ENCODE measurements around the gene FBXO44.
A peak's percentile ranks its signal among the peaks of the same experiment; 100 is the strongest.
"Not testable (repeated sequence)": the region's sequence is repeated elsewhere in the genome, so short reads cannot be mapped to it uniquely, and the experiment has no call there.

FBXO44 gene

DNA sequence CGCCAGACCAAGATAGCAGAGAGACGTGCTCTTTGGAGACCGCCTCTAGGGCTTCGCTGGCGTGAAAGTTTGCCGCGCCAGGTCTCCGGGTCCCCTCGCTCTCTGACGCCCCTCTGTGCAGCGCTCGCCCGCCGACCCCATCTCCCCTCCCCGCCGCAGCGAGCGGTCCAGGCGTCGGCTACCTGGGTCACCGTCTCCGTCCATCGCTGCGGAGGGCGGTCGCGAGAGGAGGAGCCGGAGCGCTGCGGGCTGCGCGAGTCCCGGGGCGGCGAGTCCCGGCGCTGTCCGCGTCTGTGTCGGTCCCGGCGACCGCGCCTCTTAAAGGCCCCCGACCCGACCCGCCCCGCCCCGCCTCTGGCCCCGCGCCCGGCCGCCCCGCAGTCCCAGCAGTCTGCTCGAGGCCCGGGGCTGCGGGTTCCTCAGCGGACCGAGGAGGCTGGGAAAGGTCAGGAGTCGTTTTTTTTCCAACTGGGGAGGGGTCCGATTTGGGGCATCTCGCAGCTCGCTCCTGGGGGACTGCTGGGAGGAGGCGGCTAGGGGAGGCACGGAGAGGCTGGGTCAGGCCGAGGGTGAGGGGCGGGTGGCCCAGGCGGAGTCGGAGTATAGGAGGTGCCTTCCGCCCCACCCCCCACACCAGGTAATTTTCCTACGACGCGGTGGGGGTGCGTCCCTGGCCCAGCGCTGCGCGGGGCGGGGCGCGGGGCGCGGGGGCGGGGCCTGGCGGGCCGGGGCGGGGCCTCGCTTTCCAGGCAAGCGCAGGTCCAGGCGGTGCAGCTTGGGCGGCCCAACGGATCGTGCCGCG lies at the start of gene FBXO44, which contains the start of gene FBXO2:
TSS of gene FBXO44 (plus strand) at position 741 of the 802 bp plus-strand sequence. CDS start 959 bp downstream, outside the sequence.
TSS of gene FBXO2 (minus strand) at position 293 of the 802 bp plus-strand sequence. CDS start at position 204, 89 bp downstream.
- peak; percentile 55 for DNase-seq (ENCODE audit: low read depth)

DNA sequence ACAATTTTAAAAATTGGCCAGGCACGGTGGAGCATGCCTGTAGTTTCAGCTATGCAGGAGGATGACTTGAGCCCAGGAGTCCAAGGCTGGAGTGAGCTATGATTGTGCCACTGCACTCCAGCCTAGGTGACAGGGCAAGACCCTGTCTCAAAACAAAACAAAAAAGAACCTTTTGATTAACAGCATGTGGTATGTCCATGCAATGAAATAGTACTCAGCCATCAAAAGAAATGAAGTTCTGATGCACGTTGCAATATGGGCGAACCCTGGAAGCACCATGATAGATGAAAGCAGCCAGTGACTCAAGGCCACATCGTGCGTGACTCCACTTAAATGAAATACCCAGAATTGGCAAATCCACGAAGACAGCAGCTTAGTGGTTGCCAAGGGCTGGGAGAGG lies 47.9 kb upstream of the FBXO44 start:
- no peak for DNase-seq (ENCODE audit: low read depth)

- not testable (repeated sequence) for DNase-seq (ENCODE audit: low read depth)
Observed at GRCh38 chr1:11608596-11609130, 46.0 kb upstream of the FBXO44 start.

- DNase-seq (ENCODE audit: low read depth): not testable (repeated sequence)
Observed at GRCh38 chr1:11609378-11609777, 45.3 kb upstream of the FBXO44 start.

DNA sequence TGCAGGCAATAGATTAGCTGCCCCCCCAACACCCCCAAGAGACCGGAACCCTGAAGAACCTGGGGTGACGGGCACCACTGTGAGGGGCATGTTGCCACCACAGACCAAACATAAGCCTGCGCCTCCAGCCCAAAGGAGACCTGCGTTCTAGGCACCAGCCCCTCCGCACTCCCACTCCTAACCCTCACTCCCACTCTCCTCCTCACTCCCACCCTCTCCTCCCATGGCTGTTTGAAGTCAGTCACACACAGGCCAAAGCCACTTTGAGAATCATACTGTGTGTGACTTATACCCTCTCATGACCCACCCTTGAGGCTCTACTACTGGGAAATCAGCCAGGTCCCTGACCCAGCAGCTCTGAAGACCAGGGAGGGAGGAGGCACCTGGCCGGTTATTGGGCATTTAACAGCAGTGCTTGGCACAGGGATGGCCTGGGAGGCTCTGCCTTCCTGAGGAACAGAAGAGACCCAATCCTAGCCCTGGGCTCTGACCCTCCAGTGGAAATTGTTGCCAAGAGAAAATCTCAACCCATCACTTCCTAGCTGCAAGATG lies 44.0 kb upstream of the FBXO44 start:
- no peak for DNase-seq (ENCODE audit: low read depth)

DNA sequence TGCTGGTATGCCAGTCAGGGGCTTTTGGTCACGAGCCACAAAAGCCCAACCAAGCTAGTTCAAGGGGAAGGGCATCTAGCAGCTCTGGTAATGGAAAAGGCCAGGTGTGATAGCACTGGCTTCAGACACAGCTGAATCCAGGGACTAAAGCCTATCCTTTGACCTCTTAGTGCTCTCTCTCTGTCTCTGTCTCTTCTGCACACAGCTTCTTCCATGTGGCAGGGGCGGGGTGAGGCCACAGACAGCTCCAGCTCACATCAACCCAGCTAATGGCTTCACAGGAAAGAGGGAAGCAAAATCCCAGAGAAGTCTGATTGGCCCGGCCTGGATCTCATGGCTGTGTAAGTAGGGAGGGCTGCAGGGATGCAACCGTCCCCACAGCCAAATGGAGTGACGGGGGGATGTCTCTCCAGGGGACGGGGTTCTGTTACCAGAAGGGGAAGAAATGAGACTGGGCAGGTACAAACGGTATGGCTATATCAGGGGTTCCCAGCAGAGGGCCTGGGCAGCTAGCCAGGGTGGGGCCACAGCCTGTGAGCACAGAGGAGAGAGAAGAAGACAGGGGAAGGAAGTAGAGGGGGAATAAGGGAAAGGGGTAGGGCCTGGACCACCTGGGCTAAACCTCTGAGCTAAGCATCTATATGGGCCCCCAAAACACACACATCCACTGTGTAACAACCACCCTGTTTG lies 42.9 kb upstream of the FBXO44 start:
- DNase-seq (ENCODE audit: low read depth): no peak

- DNase-seq (ENCODE audit: low read depth): no peak
Observed at GRCh38 chr1:11613347-11613746, 41.3 kb upstream of the FBXO44 start.

- no peak for DNase-seq (ENCODE audit: low read depth)
Observed at GRCh38 chr1:11615090-11615489, 39.6 kb upstream of the FBXO44 start.

GRCh38 chr1:11616766-11617165 lies 37.9 kb upstream of the FBXO44 start:
- no peak for DNase-seq (ENCODE audit: low read depth)

- DNase-seq (ENCODE audit: low read depth): no peak
Observed at GRCh38 chr1:11617314-11617713, 37.4 kb upstream of the FBXO44 start.

DNA sequence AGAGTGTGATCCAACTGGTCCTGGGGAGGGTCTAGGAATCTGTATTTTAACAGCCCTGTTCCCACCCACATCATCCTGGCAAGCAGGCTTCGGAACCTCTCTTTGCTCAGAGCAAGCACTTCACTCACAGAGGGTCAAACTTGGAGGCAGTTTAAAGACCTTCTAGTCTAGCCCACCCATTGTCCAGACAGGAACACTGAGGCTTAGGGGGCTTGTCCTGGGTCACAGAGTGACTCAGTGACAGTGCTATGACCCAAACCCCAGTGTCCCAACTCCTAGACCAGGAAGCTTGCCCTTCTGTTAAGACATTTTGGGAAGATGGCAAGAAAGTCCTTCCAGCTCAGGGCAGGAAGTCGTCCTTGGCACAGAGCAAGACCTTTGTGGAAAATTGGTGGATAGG lies 36.9 kb upstream of the FBXO44 start:
- DNase-seq (ENCODE audit: low read depth): no peak

DNA sequence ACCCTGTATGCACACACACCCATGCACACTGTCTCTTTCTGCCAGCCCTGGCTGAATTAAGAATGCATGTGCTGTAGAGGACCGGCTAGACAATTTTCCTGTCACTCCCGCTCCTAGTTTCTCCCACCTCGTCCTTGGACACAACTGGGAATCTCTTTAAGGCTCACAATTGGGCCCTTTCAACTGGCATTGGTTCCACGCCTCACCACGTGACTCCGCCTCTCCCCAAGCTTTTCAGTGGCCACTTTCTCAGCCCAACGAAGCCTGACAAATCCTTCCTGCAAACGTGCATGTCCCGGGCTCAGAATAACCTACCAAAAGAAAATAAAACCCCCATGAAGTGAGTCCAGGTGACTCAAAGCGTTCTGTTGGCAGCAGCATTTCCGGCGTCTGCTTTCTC lies 34.3 kb upstream of the FBXO44 start:
- DNase-seq (ENCODE audit: low read depth): no peak

GRCh38 chr1:11620924-11621323 lies 33.8 kb upstream of the FBXO44 start:
- DNase-seq (ENCODE audit: low read depth): no peak

- DNase-seq (ENCODE audit: low read depth): no peak
Observed at GRCh38 chr1:11622398-11622797, 32.3 kb upstream of the FBXO44 start.

- no peak for DNase-seq (ENCODE audit: low read depth)
Observed at GRCh38 chr1:11623702-11624101, 31.0 kb upstream of the FBXO44 start.

- DNase-seq (ENCODE audit: low read depth): no peak
Observed at GRCh38 chr1:11626551-11626950, 28.1 kb upstream of the FBXO44 start.

- DNase-seq (ENCODE audit: low read depth): no peak
Observed at GRCh38 chr1:11628767-11629166, 25.9 kb upstream of the FBXO44 start.

GRCh38 chr1:11629184-11630016 lies 25.3 kb upstream of the FBXO44 start:
- no peak for DNase-seq (ENCODE audit: low read depth)

GRCh38 chr1:11634365-11635192 lies 20.1 kb upstream of the FBXO44 start:
- DNase-seq (ENCODE audit: low read depth): no peak

DNA sequence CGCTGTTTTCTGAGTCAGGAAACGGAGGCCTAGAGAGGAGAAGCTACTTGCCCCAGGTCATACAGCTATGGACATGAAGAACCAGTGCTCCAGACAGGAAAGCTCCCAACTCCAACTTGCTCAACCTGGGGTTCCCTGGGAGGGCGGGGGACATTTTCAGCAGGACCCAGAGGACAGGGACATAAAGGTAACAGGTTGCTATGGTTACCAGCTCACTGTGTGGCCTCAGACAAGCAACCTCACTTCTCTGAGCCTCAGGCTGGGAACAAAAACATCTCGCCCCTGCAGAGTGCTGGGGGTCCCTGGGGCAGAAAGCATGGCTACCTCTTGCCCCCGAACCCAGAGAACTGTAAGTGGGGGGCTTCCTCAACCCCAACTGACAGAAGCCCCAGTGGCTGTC lies 16.6 kb upstream of the FBXO44 start:
- DNase-seq (ENCODE audit: low read depth): no peak

DNA sequence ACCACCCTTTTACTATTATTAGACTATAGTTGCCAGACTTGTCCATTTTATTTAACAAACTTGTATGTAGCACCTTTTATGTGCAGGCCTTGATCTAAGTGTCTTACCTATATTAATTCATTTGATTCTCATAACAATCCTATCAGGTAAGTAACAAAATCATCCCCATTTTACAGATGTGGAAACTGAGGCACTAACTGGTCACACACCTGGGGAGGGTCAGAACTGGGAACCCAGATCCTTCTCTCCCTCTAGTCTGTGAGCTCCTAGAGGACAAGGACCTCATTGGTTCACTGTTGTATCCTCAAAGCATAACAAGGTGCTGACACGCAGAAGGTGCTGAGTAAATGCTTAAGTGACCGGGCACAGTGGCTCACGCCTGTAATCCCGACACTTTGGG lies 15.3 kb upstream of the FBXO44 start:
- no peak for DNase-seq (ENCODE audit: low read depth)

Measured in activated T-helper 1 cell treated with Interleukin-2 at 50 U/mL for 16 hours (primary cell).